ENCODE data around the gene RCSD1.

GRCh38 chr1:167703557-167703956, 73.5 kb downstream of the RCSD1 start:
- no peak for TF ChIP-seq CREB1 (IDR thresholded peaks at IDR 0.05; ENCODE audit: low read depth)
- TF ChIP-seq CEBPB (IDR thresholded peaks at IDR 0.05) = no peak
- TF ChIP-seq EP300 (IDR thresholded peaks at IDR 0.05; ENCODE audit: borderline replicate concordance) = no peak
- TF ChIP-seq REST (IDR thresholded peaks at IDR 0.05; ENCODE audit: low read depth) = no peak
- TF ChIP-seq MAX (IDR thresholded peaks at IDR 0.05) = no peak
- no peak for TF ChIP-seq NFIC (IDR thresholded peaks at IDR 0.05)
